Measurements from ENCODE around the gene XYLB.

The XYLB gene

GRCh38 chr3:38347421-38348200, 1.0 kb downstream of the XYLB start:
- no peak for TF ChIP-seq CTCF (IDR thresholded peaks at IDR 0.05)

GRCh38 chr3:38348903-38349302, 2.3 kb downstream of the XYLB start:
- TF ChIP-seq CTCF (IDR thresholded peaks at IDR 0.05) = no peak

- no peak for TF ChIP-seq CTCF (IDR thresholded peaks at IDR 0.05)
Measured at GRCh38 chr3:38349684-38350359, 3.2 kb downstream of the XYLB start.

DNA sequence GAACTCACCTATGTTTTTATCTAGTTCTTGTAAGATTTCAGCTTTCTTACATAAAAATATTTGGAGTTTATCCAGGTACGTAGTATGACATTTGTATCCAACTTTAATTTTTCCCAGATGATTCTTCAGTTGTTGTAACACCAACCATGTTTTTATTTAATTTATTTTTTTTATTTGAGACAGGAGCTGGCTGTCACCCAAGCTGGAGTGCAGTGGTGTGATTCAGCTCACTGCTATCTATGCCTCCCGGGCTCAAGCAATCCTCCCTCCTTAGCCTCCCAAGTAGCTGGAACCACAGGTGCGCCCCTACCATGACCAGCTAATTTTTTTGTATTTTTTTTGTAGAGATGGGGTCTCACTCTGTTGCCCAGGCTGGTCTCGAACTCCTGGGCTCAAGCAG, 6.6 kb downstream of the XYLB start:
- TF ChIP-seq CTCF (IDR thresholded peaks at IDR 0.05) = no peak

- no peak for TF ChIP-seq CTCF (IDR thresholded peaks at IDR 0.05)
Measured at GRCh38 chr3:38354588-38355330, 8.2 kb downstream of the XYLB start.

GRCh38 chr3:38359038-38359437, 12.5 kb downstream of the XYLB start:
- TF ChIP-seq CTCF (IDR thresholded peaks at IDR 0.05) = no peak

- no peak for TF ChIP-seq CTCF (IDR thresholded peaks at IDR 0.05)
Measured at GRCh38 chr3:38360345-38360744, 13.8 kb downstream of the XYLB start.
